Measurements from ENCODE around the gene SRRD.
"Not testable (repeated sequence)": the region's sequence is repeated elsewhere in the genome, so short reads cannot be mapped to it uniquely, and the experiment has no call there.

The SRRD gene

GRCh38 chr22:26528518-26528917, 44.8 kb downstream of the SRRD start:
- not testable (repeated sequence) for H3K4me3 ChIP-seq (ENCODE audit: insufficient read depth, low read depth, low read length, poor library complexity, severe bottlenecking); H3K27ac ChIP-seq (ENCODE audit: insufficient read depth, low read length, poor library complexity, severe bottlenecking); H3K4me1 ChIP-seq (ENCODE audit: control insufficient read depth, insufficient read depth, low read length, poor library complexity, severe bottlenecking); H3K9me3 ChIP-seq (ENCODE audit: control insufficient read depth, low read length); DNase-seq; H3K27me3 ChIP-seq (replicated peaks; ENCODE audit: control insufficient read depth, insufficient read depth, low read length, poor library complexity, severe bottlenecking)
- H3K36me3 ChIP-seq (ENCODE audit: control insufficient read depth, insufficient read depth, low read length): peaks cover 44% of the 10 kb centered on the region

GRCh38 chr22:26529345-26529744, 45.7 kb downstream of the SRRD start:
- no peaks in the 10 kb centered on the region for H3K9me3 ChIP-seq (ENCODE audit: control insufficient read depth, low read length)
- DNase-seq: no peak
- H3K27ac ChIP-seq (ENCODE audit: insufficient read depth, low read length, poor library complexity, severe bottlenecking): no peak overlapping the region
- no peaks in the 10 kb centered on the region for H3K4me1 ChIP-seq (ENCODE audit: control insufficient read depth, insufficient read depth, low read length, poor library complexity, severe bottlenecking)
- H3K4me3 ChIP-seq (ENCODE audit: insufficient read depth, low read depth, low read length, poor library complexity, severe bottlenecking): no peak overlapping the region
- H3K36me3 ChIP-seq (ENCODE audit: control insufficient read depth, insufficient read depth, low read length): peaks cover 44% of the 10 kb centered on the region
- no peaks in the 10 kb centered on the region for H3K27me3 ChIP-seq (replicated peaks; ENCODE audit: control insufficient read depth, insufficient read depth, low read length, poor library complexity, severe bottlenecking)

- Histone ChIP-seq H3K4me3 (ENCODE audit: insufficient read depth, low read depth, low read length, poor library complexity, severe bottlenecking) (no peak overlapping the region), H3K4me1 (ENCODE audit: control insufficient read depth, insufficient read depth, low read length, poor library complexity, severe bottlenecking) (no peaks in the 10 kb centered on the region), H3K36me3 (ENCODE audit: control insufficient read depth, insufficient read depth, low read length) (peaks cover 40% of the 10 kb centered on the region), H3K9me3 (ENCODE audit: control insufficient read depth, low read length) (no peaks in the 10 kb centered on the region), H3K27me3 (replicated peaks; ENCODE audit: control insufficient read depth, insufficient read depth, low read length, poor library complexity, severe bottlenecking) (no peaks in the 10 kb centered on the region), H3K27ac (ENCODE audit: insufficient read depth, low read length, poor library complexity, severe bottlenecking) (no peak overlapping the region)
- DNase-seq: no peak
Measured at GRCh38 chr22:26534171-26534855, 50.6 kb downstream of the SRRD start.

- Histone ChIP-seq H3K27ac (ENCODE audit: insufficient read depth, low read length, poor library complexity, severe bottlenecking) (no peak overlapping the region), H3K36me3 (ENCODE audit: control insufficient read depth, insufficient read depth, low read length) (peaks cover 40% of the 10 kb centered on the region), H3K4me1 (ENCODE audit: control insufficient read depth, insufficient read depth, low read length, poor library complexity, severe bottlenecking) (no peaks in the 10 kb centered on the region), H3K4me3 (ENCODE audit: insufficient read depth, low read depth, low read length, poor library complexity, severe bottlenecking) (no peak overlapping the region), H3K27me3 (replicated peaks; ENCODE audit: control insufficient read depth, insufficient read depth, low read length, poor library complexity, severe bottlenecking) (no peaks in the 10 kb centered on the region), H3K9me3 (ENCODE audit: control insufficient read depth, low read length) (no peaks in the 10 kb centered on the region)
- no peak for DNase-seq
Measured at GRCh38 chr22:26534874-26535602, 51.4 kb downstream of the SRRD start.

GRCh38 chr22:26535603-26535908, 51.9 kb downstream of the SRRD start:
- Histone ChIP-seq H3K4me1 (ENCODE audit: control insufficient read depth, insufficient read depth, low read length, poor library complexity, severe bottlenecking) (no peaks in the 10 kb centered on the region), H3K4me3 (ENCODE audit: insufficient read depth, low read depth, low read length, poor library complexity, severe bottlenecking) (no peak overlapping the region), H3K27me3 (replicated peaks; ENCODE audit: control insufficient read depth, insufficient read depth, low read length, poor library complexity, severe bottlenecking) (no peaks in the 10 kb centered on the region), H3K27ac (ENCODE audit: insufficient read depth, low read length, poor library complexity, severe bottlenecking) (no peak overlapping the region), H3K9me3 (ENCODE audit: control insufficient read depth, low read length) (no peaks in the 10 kb centered on the region), H3K36me3 (ENCODE audit: control insufficient read depth, insufficient read depth, low read length) (peaks cover 42% of the 10 kb centered on the region)
- no peak for DNase-seq

GRCh38 chr22:26536056-26536761, 52.5 kb downstream of the SRRD start:
- H3K27ac ChIP-seq (ENCODE audit: insufficient read depth, low read length, poor library complexity, severe bottlenecking): no peak overlapping the region
- H3K4me3 ChIP-seq (ENCODE audit: insufficient read depth, low read depth, low read length, poor library complexity, severe bottlenecking): no peak overlapping the region
- H3K27me3 ChIP-seq (replicated peaks; ENCODE audit: control insufficient read depth, insufficient read depth, low read length, poor library complexity, severe bottlenecking): no peaks in the 10 kb centered on the region
- H3K36me3 ChIP-seq (ENCODE audit: control insufficient read depth, insufficient read depth, low read length): peaks cover 48% of the 10 kb centered on the region
- no peak for DNase-seq
- no peaks in the 10 kb centered on the region for H3K4me1 ChIP-seq (ENCODE audit: control insufficient read depth, insufficient read depth, low read length, poor library complexity, severe bottlenecking)
- no peaks in the 10 kb centered on the region for H3K9me3 ChIP-seq (ENCODE audit: control insufficient read depth, low read length)

GRCh38 chr22:26536762-26537134, 53.1 kb downstream of the SRRD start:
- no peak overlapping the region for H3K27ac ChIP-seq (ENCODE audit: insufficient read depth, low read length, poor library complexity, severe bottlenecking)
- no peaks in the 10 kb centered on the region for H3K9me3 ChIP-seq (ENCODE audit: control insufficient read depth, low read length)
- H3K4me1 ChIP-seq (ENCODE audit: control insufficient read depth, insufficient read depth, low read length, poor library complexity, severe bottlenecking): no peaks in the 10 kb centered on the region
- no peak for DNase-seq
- no peaks in the 10 kb centered on the region for H3K27me3 ChIP-seq (replicated peaks; ENCODE audit: control insufficient read depth, insufficient read depth, low read length, poor library complexity, severe bottlenecking)
- no peak overlapping the region for H3K4me3 ChIP-seq (ENCODE audit: insufficient read depth, low read depth, low read length, poor library complexity, severe bottlenecking)
- peaks cover 44% of the 10 kb centered on the region for H3K36me3 ChIP-seq (ENCODE audit: control insufficient read depth, insufficient read depth, low read length)

GRCh38 chr22:26540119-26540518, 56.4 kb downstream of the SRRD start:
- no peaks in the 10 kb centered on the region for H3K27me3 ChIP-seq (replicated peaks; ENCODE audit: control insufficient read depth, insufficient read depth, low read length, poor library complexity, severe bottlenecking)
- no peak overlapping the region for H3K4me3 ChIP-seq (ENCODE audit: insufficient read depth, low read depth, low read length, poor library complexity, severe bottlenecking)
- peaks cover 7% of the 10 kb centered on the region for H3K4me1 ChIP-seq (ENCODE audit: control insufficient read depth, insufficient read depth, low read length, poor library complexity, severe bottlenecking)
- peaks cover 30% of the 10 kb centered on the region for H3K36me3 ChIP-seq (ENCODE audit: control insufficient read depth, insufficient read depth, low read length)
- DNase-seq: no peak
- no peaks in the 10 kb centered on the region for H3K9me3 ChIP-seq (ENCODE audit: control insufficient read depth, low read length)
- H3K27ac ChIP-seq (ENCODE audit: insufficient read depth, low read length, poor library complexity, severe bottlenecking): no peak overlapping the region

GRCh38 chr22:26541167-26541819, 57.6 kb downstream of the SRRD start:
- Histone ChIP-seq H3K36me3 (ENCODE audit: control insufficient read depth, insufficient read depth, low read length) (peaks cover 27% of the 10 kb centered on the region), H3K4me3 (ENCODE audit: insufficient read depth, low read depth, low read length, poor library complexity, severe bottlenecking) (no peak overlapping the region), H3K27ac (ENCODE audit: insufficient read depth, low read length, poor library complexity, severe bottlenecking) (no peak overlapping the region), H3K4me1 (ENCODE audit: control insufficient read depth, insufficient read depth, low read length, poor library complexity, severe bottlenecking) (peaks cover 7% of the 10 kb centered on the region), H3K9me3 (ENCODE audit: control insufficient read depth, low read length) (no peaks in the 10 kb centered on the region), H3K27me3 (replicated peaks; ENCODE audit: control insufficient read depth, insufficient read depth, low read length, poor library complexity, severe bottlenecking) (no peaks in the 10 kb centered on the region)
- no peak for DNase-seq

GRCh38 chr22:26542831-26543230, 59.2 kb downstream of the SRRD start:
- H3K27ac ChIP-seq (ENCODE audit: insufficient read depth, low read length, poor library complexity, severe bottlenecking): no peak overlapping the region
- peaks cover 26% of the 10 kb centered on the region for H3K36me3 ChIP-seq (ENCODE audit: control insufficient read depth, insufficient read depth, low read length)
- no peak overlapping the region for H3K4me3 ChIP-seq (ENCODE audit: insufficient read depth, low read depth, low read length, poor library complexity, severe bottlenecking)
- no peak for DNase-seq
- no peaks in the 10 kb centered on the region for H3K27me3 ChIP-seq (replicated peaks; ENCODE audit: control insufficient read depth, insufficient read depth, low read length, poor library complexity, severe bottlenecking)
- peaks cover 7% of the 10 kb centered on the region for H3K4me1 ChIP-seq (ENCODE audit: control insufficient read depth, insufficient read depth, low read length, poor library complexity, severe bottlenecking)
- H3K9me3 ChIP-seq (ENCODE audit: control insufficient read depth, low read length): no peaks in the 10 kb centered on the region

All from effector memory CD4-positive, alpha-beta T cell (primary cell).